Measurements from ENCODE around the gene ZBBX. TPM values are rescaled to one million over a fixed set of nuclear protein-coding genes. Genes with fewer than 3 reads are reported as not detected.

The ZBBX gene
- total RNA-seq, 4 donors from 2014 or later: not detected

DNA sequence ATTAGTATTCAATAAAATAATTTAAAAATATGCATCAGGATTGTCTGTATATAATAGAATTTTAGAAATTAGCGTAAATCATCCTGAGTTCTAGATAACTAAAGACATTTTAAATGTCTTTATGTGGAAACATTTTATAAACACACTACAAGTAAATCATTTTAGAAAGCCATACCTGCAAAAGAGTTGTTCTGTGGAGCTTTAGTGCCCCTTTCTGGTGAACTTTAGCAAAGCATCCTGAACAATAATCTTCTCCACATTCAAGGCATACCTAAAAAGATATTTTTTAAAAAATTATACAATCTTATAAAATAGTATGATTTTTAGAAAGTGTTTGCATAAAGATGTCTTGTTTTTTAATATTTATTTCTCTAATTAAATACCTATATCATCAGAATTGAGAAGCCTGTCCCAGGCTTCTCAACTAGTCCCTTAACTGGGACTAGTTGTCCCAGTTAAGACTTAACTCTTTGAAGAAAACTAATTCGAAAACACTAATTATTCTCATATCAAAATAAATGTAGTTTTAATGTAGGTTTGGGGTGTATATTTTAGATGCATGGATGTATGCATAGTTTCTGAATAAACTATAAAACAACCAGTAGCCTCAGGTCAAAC lies 29.7 kb downstream of the ZBBX start:
- 9 to 25% methylated on average over 2 of the region's 2 CpGs for WGBS, 2 donors (ENCODE audit: low coverage in 1 of 2)
- Histone ChIP-seq H3K36me3 (no peaks in the 10 kb centered on the region), H3K27me3 (no peaks in the 10 kb centered on the region), H3K4me3 (no peak overlapping the region), H3K9me3 (no peaks in the 10 kb centered on the region), H3K4me1 (no peaks in the 10 kb centered on the region), H3K27ac (no peak overlapping the region)
- no peak for TF ChIP-seq EP300 (IDR thresholded peaks at IDR 0.05)
- TF ChIP-seq, protein P1, sequence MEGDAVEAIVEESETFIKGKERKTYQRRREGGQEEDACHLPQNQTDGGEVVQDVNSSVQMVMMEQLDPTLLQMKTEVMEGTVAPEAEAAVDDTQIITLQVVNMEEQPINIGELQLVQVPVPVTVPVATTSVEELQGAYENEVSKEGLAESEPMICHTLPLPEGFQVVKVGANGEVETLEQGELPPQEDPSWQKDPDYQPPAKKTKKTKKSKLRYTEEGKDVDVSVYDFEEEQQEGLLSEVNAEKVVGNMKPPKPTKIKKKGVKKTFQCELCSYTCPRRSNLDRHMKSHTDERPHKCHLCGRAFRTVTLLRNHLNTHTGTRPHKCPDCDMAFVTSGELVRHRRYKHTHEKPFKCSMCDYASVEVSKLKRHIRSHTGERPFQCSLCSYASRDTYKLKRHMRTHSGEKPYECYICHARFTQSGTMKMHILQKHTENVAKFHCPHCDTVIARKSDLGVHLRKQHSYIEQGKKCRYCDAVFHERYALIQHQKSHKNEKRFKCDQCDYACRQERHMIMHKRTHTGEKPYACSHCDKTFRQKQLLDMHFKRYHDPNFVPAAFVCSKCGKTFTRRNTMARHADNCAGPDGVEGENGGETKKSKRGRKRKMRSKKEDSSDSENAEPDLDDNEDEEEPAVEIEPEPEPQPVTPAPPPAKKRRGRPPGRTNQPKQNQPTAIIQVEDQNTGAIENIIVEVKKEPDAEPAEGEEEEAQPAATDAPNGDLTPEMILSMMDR (IDR thresholded peaks at IDR 0.05): peak; percentile 11 to 60 (median 36)
- ATAC-seq: no peak

DNA sequence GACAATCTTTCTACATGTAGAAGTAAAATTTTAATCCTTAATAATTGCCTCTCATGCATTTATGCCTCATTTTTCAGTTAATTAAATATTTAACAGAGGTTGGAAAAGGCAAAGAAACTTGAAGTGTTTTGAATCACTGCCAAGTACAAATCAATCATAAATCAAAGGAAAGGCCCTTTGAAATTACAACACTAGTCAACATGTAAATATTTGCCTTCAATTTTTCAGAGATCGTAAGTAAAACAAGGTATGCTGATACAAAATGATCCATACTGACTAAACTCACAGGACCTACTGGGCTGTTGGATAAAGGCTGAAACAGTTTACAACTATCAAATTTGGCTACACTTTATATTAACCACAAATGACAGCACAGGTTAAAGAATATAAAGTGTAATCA lies 33.9 kb downstream of the ZBBX start:
- Histone ChIP-seq H3K4me1 (no peaks in the 10 kb centered on the region), H3K36me3 (no peaks in the 10 kb centered on the region), H3K27ac (no peak overlapping the region), H3K27me3 (no peaks in the 10 kb centered on the region), H3K9me3 (no peaks in the 10 kb centered on the region), H3K4me3 (no peak overlapping the region)
- WGBS, 2 donors (ENCODE audit: low coverage in 1 of 2): 77 to 93% methylated on average over 1 of the region's 1 CpG
- ATAC-seq: no peak
- TF ChIP-seq, protein P1 (IDR thresholded peaks at IDR 0.05): no peak
- TF ChIP-seq POLR2A (IDR thresholded peaks at IDR 0.05) (no peak), POLR2AphosphoS5 (IDR thresholded peaks at IDR 0.05) (no peak), EP300 (IDR thresholded peaks at IDR 0.05) (no peak)

DNA sequence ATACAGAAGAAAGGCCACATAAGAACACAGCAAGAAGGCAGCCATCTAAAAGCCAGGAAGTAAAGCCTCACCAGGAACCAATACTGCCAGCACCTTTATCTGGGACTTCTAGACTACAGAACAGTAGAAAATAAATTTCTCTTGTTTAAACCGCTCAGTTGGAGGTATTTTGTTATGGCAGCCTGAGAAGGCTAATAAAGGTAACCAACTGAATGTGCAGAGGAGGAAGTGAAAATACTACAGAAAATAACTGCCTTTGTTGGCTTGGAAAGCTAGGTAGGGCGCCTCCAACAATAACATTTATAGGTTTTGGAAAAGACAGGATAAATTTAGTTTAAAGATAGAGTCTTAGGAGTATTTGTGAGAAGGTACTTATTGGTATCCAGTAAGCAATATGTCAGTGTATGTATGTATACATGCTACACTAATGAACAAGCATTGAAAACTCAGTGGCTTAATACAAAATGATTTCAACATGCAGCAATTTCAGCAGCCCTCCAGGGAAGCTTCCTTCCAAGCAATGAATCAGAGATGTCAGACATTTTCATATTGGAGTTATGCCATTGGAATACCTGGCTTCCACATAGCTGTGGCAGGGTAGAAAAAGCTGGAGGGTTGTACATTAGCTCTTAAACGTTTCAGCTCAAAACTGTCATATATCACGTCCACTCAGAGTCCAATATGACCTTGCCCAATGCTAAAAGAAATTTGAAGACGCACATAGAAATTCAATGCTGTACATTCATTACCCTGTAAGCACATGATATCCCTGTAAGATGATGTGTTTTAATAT lies 48.9 kb downstream of the ZBBX start:
- H3K4me3 ChIP-seq: no peak overlapping the region
- H3K27ac ChIP-seq: no peak overlapping the region
- no peaks in the 10 kb centered on the region for H3K9me3 ChIP-seq
- H3K36me3 ChIP-seq: no peaks in the 10 kb centered on the region
- ATAC-seq: no peak
- TF ChIP-seq POLR2A (IDR thresholded peaks at IDR 0.05): no peak
- no peak for TF ChIP-seq POLR2AphosphoS5 (IDR thresholded peaks at IDR 0.05)
- TF ChIP-seq, protein P1 (IDR thresholded peaks at IDR 0.05): no peak
- no peak for TF ChIP-seq EP300 (IDR thresholded peaks at IDR 0.05)
- no peaks in the 10 kb centered on the region for H3K4me1 ChIP-seq
- 81 to 89% methylated on average over 5 of the region's 5 CpGs for WGBS, 2 donors (ENCODE audit: low coverage in 1 of 2)
- H3K27me3 ChIP-seq: no peaks in the 10 kb centered on the region

DNA sequence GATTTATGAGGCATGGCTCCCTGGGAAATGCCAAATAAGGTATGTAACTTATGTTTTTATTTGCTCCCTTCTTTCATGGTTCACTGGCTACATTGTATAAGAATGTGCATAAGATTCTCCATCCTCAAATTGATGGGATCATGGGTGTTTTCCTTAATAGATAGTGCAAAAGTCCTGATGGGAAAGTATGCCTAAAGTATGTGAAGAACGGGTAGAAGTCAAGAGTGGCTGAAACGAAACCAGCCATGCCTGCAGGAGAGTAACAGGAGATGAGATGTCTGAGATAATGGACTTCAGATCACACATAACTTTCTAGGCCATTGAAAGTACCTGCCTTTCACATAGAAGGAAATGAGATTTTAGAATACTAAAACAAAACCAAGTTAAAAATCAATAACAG lies 56.5 kb downstream of the ZBBX start:
- no peak for ATAC-seq
- Histone ChIP-seq H3K27ac (no peak overlapping the region), H3K9me3 (no peaks in the 10 kb centered on the region), H3K4me1 (no peaks in the 10 kb centered on the region), H3K27me3 (no peaks in the 10 kb centered on the region), H3K4me3 (no peak overlapping the region), H3K36me3 (no peaks in the 10 kb centered on the region)
- TF ChIP-seq POLR2AphosphoS5 (IDR thresholded peaks at IDR 0.05): no peak
- TF ChIP-seq EP300 (IDR thresholded peaks at IDR 0.05): no peak
- TF ChIP-seq POLR2A (IDR thresholded peaks at IDR 0.05): no peak
- TF ChIP-seq, protein P1 (IDR thresholded peaks at IDR 0.05): no peak
- WGBS, 2 donors (ENCODE audit: low coverage in 1 of 2): 50 to 65% methylated on average over 1 to 2 of the region's 2 CpGs
